Effector memory CD4-positive, alpha-beta T cell (primary cell): ENCODE measurements around the gene C5orf63.

Experiments used
- DNase-seq, 3 donors: peaks; one replicate each; pipeline ENCODE4 v3.0.0-alpha.2; 2020
- H3K27ac ChIP-seq: 2 replicates; pipeline ENCODE4 v1.7.0; 2013; ENCODE audit warnings: mild to moderate bottlenecking, low read length, moderate library complexity; ENCODE audit not compliant: insufficient read depth, poor library complexity, severe bottlenecking
- H3K27me3 ChIP-seq: replicated peaks from 2 replicates; pipeline ENCODE4 v1.7.0; 2013; ENCODE audit warnings: mild to moderate bottlenecking, low read length; ENCODE audit not compliant: insufficient read depth, control insufficient read depth, poor library complexity, severe bottlenecking
- H3K36me3 ChIP-seq: 2 replicates; pipeline ENCODE4 v1.7.0; 2013; ENCODE audit warnings: mild to moderate bottlenecking, low read length, moderate library complexity; ENCODE audit not compliant: control insufficient read depth, insufficient read depth
- H3K4me1 ChIP-seq: 2 replicates; pipeline ENCODE4 v1.7.0; 2013; ENCODE audit warnings: low read length, mild to moderate bottlenecking; ENCODE audit not compliant: control insufficient read depth, insufficient read depth, poor library complexity, severe bottlenecking
- H3K4me3 ChIP-seq: 2 replicates; pipeline ENCODE4 v1.7.0; 2013; ENCODE audit warnings: low read length, low read depth, mild to moderate bottlenecking; ENCODE audit not compliant: insufficient read depth, poor library complexity, severe bottlenecking
- H3K9me3 ChIP-seq: 2 replicates; pipeline ENCODE4 v1.7.0; 2013; ENCODE audit warnings: mild to moderate bottlenecking, low read length, moderate library complexity; ENCODE audit not compliant: control insufficient read depth

C5orf63 gene

DNA sequence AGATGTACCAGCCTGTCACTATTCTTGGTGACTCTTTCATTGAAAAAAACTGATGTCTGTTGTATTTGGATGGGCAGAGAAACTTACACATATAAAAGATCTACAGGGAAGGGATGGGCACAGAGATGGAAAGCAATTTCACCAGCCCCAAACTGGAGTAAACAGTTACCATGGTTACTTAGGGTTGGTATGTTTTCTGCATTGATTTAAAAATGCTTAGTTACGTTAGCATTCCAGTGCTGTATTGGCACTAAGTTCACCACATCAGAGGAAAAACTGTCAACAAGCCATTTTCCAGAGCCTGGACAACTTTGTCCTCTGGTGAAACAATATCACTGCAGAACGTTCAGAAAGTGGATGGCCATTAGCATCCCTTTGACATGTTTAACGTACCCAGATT, 70.9 kb downstream of the C5orf63 start:
- H3K27me3 ChIP-seq = no peaks in the 10 kb centered on the region
- no peak overlapping the region for H3K27ac ChIP-seq
- H3K36me3 ChIP-seq = no peaks in the 10 kb centered on the region
- no peaks in the 10 kb centered on the region for H3K4me1 ChIP-seq
- H3K9me3 ChIP-seq = no peaks in the 10 kb centered on the region
- H3K4me3 ChIP-seq = no peak overlapping the region
- no peak for DNase-seq

GRCh38 chr5:127001621-127002296, 71.5 kb downstream of the C5orf63 start:
- DNase-seq = no peak
- no peaks in the 10 kb centered on the region for H3K4me1 ChIP-seq

More at GRCh38 chr5:127001621-127002296, 71.5 kb downstream of the C5orf63 start:
- no peaks in the 10 kb centered on the region for H3K9me3 ChIP-seq
- H3K27ac ChIP-seq = no peak overlapping the region
- no peaks in the 10 kb centered on the region for H3K36me3 ChIP-seq
- H3K4me3 ChIP-seq = no peak overlapping the region
- no peaks in the 10 kb centered on the region for H3K27me3 ChIP-seq
